NCI-H2107 treated with DMSO at 0.1 percent for 48 hours (cell line): ENCODE data around the gene EDEM1.

ENCODE experiments used
- DNase-seq: peaks from one replicate; lab custom pipeline; 2025; ENCODE audit not compliant: unreplicated experiment; lab: John Stamatoyannopoulos, UW

Gene EDEM1

DNA sequence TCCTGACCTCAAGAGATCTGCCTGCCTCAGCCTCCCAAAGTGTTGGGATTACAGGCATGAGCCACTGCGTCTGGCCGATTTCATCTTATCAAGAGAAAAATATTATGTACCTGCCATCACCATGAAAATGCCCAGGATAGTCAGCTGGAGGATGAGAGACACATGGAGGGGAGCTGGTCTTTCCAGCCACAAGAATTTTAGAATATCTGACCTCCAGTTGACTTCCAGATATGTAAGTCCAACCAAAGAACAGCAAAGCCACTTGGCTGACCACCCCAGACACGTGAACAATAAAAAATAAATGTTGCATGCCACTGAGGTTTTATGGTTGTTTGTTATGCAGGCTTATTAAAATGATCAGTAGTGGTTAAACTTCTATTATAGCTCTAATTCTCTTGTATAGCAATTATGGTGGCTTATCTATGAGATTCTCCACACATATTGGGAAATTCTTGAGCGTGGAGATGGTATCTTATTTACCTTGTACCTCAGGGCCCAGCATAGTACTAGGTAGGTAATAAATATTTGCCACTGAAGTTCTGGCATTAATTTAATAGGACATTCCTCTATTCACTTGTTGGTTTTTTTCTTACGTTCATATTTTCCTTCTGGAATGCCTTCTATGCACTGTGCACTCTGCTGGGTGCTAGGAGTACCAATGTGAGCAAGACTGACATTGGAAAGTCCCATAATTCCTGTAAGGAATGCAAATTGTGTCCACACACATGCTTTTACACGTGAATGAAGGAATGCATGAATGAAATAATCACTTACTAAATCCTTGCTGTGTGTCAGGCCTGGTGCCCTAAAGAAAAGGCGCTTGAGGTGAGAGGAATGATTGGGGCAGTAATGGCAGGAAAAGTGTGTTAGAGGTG is 77.6 kb downstream of the EDEM1 start:
- no peak for DNase-seq

- DNase-seq: no peak
Observed at GRCh38 chr3:5267252-5267651, 79.7 kb downstream of the EDEM1 start.

DNA sequence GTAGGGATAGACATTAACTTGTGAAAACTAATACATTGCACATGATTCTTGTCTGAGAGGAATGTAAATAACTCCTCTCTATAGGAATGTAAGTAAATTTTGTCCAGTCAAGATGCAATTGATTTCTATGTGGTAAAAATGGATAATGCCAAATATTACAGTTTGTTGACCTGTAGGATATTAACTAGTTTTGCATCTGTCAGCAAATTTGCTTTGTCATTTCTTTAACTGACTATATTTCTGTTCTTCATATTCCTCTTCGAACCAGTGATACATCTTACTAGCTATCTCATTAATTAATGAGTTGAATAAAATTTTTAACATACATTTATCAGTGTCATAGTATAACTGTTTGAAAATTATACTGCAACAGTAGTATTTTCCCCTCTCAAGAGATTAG is 80.4 kb downstream of the EDEM1 start:
- no peak for DNase-seq
